BJ (cell line): ENCODE measurements around the gene URI1. TPM values are rescaled to one million over a fixed set of nuclear protein-coding genes. Genes with fewer than 3 reads are reported as not detected.

Source experiments
- CTCF ChIA-PET: fragments of 350-600 bp; formaldehyde crosslinking; extraction: SDS; loops from one replicate; lab custom pipeline; 2021; ENCODE audit warnings: antibody characterized with exemption, inconsistent platforms; lab: Yijun Ruan, JAX
- POLR2A ChIA-PET: fragments of 300-600 bp; sonication (Branson Sonifier 250); formaldehyde crosslinking; extraction: SDS; loops from one replicate; lab custom pipeline; 2021; ENCODE audit warnings: antibody characterized with exemption; lab: Charles Lee
- DNase-seq: peaks from one replicate; pipeline ENCODE4 v3.0.0-alpha.2; 2011; ENCODE audit warnings: low read depth
- H3K27me3 ChIP-seq: 2 replicates; pipeline ENCODE4 v1.6.0; 2011; ENCODE audit warnings: low read length; ENCODE audit not compliant: control insufficient read depth, insufficient read depth
- H3K36me3 ChIP-seq: 2 replicates; pipeline ENCODE4 v1.5.1; 2011; ENCODE audit warnings: low read length; ENCODE audit not compliant: control insufficient read depth, insufficient read depth
- H3K4me3 ChIP-seq: 2 replicates; pipeline ENCODE4 v1.5.1; 2011; ENCODE audit warnings: low read depth, mild to moderate bottlenecking, control low read depth, low read length
- polyA plus RNA-seq: library from polyadenylated mRNA; depleted of rRNA; stranded (reverse); fragments of >200 nt; gene quantifications from 2 replicates; pipeline ENCODE4 v1.2.3, GENCODE V29; 2011
- TF ChIP-seq, protein P1 (sequence below): IDR thresholded peaks from 2 replicates; pipeline ENCODE4 v1.5.1; 2011; ENCODE audit warnings: low read depth, mild to moderate bottlenecking, control low read depth, inconsistent platforms, low read length, moderate library complexity; ENCODE audit not compliant: insufficient read depth

URI1 gene
- polyA plus RNA-seq, 1 experiment = 27.7 TPM

DNA sequence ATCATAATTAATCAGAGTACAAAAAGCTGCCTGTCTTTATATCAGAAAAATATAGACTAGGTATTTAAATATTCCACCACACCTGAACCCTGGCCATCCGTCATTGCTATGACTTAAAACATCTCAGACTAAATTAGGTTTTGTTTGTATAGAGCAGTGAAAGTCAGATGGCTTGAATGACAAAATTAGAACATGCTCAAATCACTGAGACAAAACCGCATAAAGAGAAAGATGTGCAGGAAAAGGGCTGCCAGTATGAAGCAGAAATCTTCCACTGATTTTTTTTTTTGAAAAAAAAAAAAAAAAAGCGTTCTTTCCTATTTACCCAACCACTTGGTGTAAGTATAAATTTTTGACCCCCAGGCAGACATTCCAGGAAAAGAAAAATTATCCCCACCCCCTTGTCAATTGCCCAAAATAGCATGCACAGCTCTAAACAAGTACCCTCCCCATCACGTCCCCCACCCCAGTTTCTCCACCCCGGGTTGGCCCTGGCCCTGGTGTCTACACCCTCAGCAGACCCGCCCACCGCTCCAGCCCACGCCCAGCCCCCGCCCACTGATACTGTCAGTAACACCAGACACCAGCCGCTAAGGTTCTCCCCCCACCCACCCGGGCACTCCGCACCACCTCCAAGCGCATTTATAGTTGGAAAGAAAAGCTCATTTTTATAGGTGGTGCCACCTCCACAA lies 118.6 kb downstream of the URI1 start:
- TF ChIP-seq, protein P1, sequence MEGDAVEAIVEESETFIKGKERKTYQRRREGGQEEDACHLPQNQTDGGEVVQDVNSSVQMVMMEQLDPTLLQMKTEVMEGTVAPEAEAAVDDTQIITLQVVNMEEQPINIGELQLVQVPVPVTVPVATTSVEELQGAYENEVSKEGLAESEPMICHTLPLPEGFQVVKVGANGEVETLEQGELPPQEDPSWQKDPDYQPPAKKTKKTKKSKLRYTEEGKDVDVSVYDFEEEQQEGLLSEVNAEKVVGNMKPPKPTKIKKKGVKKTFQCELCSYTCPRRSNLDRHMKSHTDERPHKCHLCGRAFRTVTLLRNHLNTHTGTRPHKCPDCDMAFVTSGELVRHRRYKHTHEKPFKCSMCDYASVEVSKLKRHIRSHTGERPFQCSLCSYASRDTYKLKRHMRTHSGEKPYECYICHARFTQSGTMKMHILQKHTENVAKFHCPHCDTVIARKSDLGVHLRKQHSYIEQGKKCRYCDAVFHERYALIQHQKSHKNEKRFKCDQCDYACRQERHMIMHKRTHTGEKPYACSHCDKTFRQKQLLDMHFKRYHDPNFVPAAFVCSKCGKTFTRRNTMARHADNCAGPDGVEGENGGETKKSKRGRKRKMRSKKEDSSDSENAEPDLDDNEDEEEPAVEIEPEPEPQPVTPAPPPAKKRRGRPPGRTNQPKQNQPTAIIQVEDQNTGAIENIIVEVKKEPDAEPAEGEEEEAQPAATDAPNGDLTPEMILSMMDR = no peak
- Histone ChIP-seq H3K36me3 (no peaks in the 10 kb centered on the region), H3K4me3 (no peak overlapping the region), H3K27me3 (no peaks in the 10 kb centered on the region)
- CTCF ChIA-PET = no interaction called here
- DNase-seq = no peak
- POLR2A ChIA-PET = no interaction called here

DNA sequence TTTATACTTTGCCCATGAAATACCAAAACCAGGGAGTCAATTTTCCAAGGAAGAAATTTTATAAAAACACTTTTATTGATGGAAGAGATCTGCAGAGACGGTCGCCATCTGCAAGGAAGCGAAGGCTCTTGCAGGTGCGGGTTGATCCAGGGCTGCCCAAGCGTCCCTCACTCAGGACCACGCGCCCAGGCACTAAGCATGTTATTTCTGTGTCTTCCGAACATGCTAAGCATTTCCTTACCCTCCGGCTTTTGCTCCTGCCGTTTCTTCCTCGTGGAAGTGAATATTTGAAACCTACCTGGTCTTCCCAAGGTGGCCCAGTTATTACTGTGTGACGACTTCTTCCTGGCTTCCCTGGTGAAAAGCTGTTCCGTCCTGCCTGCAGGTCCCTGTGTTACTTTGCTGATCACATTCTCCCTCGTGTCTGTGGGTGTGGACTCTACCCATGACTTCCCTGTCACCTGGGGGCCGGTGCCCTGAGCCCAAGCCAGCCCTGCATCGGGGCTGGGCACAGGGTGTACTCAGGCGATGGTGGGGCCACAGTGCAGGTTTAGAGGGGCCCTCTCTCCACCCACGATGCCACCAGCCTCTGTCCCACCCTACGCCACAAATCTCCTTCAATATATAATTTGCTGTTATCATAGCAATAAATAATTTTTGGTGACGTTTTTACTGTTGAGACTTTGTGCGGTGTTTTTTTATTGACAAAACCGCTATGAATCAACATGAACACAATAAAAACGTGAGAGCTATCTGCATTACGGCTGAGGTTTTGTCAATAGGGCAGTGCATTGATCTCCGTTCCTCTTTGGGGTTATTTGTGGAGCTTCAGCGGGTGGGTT lies 119.4 kb downstream of the URI1 start:
- Histone ChIP-seq H3K4me3 (no peak overlapping the region), H3K36me3 (no peaks in the 10 kb centered on the region), H3K27me3 (no peaks in the 10 kb centered on the region)
- ChIA-PET CTCF (no interaction called here), POLR2A (no interaction called here)
- TF ChIP-seq, protein P1 = no peak
- no peak for DNase-seq

DNA sequence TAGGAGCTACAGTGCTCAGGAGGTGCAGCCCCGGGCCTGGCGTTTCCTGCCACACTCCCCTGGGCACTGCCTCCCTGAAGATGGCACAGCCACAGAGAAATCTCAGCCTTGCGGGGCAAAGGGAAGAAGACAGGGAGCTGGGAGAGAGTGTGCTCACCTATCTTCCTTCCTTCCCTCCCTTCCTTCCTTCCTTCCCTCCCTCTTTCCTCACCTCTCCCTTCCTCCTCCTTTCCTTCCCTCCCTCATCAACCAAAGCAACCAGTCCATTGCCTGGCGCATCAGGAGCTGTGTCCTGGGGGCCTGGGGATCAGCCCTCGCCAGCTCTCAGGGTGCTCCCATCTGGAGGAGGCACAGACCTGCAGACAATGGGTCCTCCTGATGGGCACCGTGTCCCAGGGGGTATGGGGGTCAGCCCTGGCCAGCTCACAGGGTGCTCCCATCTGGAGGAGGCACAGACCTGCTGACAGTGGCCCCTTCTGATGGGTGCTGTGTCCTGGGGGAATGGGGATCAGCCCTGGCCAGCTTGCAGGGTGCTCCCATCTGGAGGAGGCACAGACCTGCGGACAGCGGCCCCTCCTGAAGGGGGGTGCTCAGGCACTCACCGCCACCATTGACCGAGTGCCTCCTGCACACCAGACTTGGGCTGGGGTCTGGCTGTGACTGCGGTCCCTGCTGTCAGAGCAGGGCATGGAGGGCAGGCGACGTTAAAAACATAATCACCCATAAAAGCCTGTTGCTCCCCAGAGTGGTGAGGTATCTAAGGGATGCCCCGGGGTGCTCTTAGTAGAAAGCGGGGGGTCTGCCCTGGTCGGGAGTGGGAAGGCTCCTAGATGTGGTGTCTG lies 120.2 kb downstream of the URI1 start:
- Histone ChIP-seq H3K36me3 (no peaks in the 10 kb centered on the region), H3K4me3 (no peak overlapping the region), H3K27me3 (no peaks in the 10 kb centered on the region)
- ChIA-PET CTCF (no interaction called here), POLR2A (no interaction called here)
- DNase-seq = no peak
- TF ChIP-seq, protein P1 = no peak

DNA sequence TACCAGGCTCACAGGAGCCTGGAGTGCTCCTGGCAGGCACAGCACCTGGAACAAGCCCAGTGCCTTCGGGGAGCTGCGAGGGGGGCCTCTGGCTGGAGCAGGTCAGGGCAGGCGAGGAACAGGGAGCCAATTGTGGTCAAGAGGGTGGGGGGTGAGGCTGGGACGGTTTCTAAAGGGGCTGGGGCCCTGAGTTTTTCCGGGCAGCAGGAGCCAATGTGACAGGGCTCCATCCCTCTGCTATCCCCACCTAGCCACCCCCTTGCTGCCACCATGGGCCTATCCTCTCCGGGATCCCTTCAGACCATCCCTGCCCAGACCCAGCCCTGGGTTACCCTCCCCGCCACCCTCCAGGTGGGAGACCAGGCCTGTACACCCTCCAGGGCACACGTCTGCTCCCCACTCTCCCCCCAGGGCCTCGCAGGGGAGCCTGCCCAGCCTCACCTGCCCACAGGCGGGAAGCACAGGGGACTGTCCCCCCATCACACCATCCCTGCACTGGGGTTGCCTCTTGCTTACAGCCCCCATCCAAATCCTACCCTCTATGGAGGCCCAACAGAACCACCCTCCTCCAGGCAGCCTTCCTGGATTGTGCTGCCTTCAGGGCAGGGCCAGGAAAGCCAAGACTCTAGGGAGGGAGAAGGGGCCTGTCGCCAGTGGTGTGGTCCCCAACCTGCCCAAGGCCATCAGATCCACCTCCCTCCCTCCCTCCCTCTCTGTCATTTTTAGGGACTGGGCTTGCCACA lies 121.0 kb downstream of the URI1 start:
- TF ChIP-seq, protein P1 = no peak
- Histone ChIP-seq H3K27me3 (no peaks in the 10 kb centered on the region), H3K36me3 (no peaks in the 10 kb centered on the region), H3K4me3 (no peak overlapping the region)
- DNase-seq = no peak
- ChIA-PET POLR2A (no interaction called here), CTCF (no interaction called here)
